Activated CD8-positive, alpha-beta memory T cell treated with anti-CD3 and anti-CD28 coated beads, Interleukin-2, amount 50 U/mL, for 1 hour (primary cell): ENCODE results near the gene PLEKHH2.
"Not testable (repeated sequence)": the region's sequence is repeated elsewhere in the genome, so short reads cannot be mapped to it uniquely, and the experiment has no call there.

Source experiments
- DNase-seq: peaks from one replicate; pipeline ENCODE4 v3.0.0-alpha.2; 2020; ENCODE audit errors: extremely low read depth

The PLEKHH2 gene

GRCh38 chr2:43717322-43717721 is 80.3 kb downstream of the PLEKHH2 start:
- DNase-seq, result no peak

- DNase-seq, result no peak
These were observed 81.6 kb downstream of the PLEKHH2 start for GRCh38 chr2:43718530-43719124.

- DNase-seq, result no peak
These were observed 87.9 kb downstream of the PLEKHH2 start for GRCh38 chr2:43724728-43725526.

- no peak for DNase-seq
These were observed 88.7 kb downstream of the PLEKHH2 start for GRCh38 chr2:43725711-43726246.

GRCh38 chr2:43726961-43727633 is 90.0 kb downstream of the PLEKHH2 start:
- not testable (repeated sequence) for DNase-seq

GRCh38 chr2:43727634-43728014 is 90.6 kb downstream of the PLEKHH2 start:
- DNase-seq, result no peak

GRCh38 chr2:43729491-43730174 is 92.6 kb downstream of the PLEKHH2 start:
- DNase-seq, result no peak

GRCh38 chr2:43731211-43731610 is 94.2 kb downstream of the PLEKHH2 start:
- no peak for DNase-seq

GRCh38 chr2:43736637-43737036 is 99.6 kb downstream of the PLEKHH2 start:
- DNase-seq, result no peak

- DNase-seq, result no peak
These were observed 100.2 kb downstream of the PLEKHH2 start for GRCh38 chr2:43737097-43737854.

GRCh38 chr2:43737855-43738254 is 100.8 kb downstream of the PLEKHH2 start:
- no peak for DNase-seq

- DNase-seq, result no peak
These were observed 101.2 kb downstream of the PLEKHH2 start for GRCh38 chr2:43738257-43738656.

- DNase-seq, result no peak
These were observed 106.6 kb downstream of the PLEKHH2 start for GRCh38 chr2:43743706-43744105.

GRCh38 chr2:43745457-43745856 is 108.4 kb downstream of the PLEKHH2 start:
- DNase-seq, result no peak

- no peak for DNase-seq
These were observed 111.3 kb downstream of the PLEKHH2 start for GRCh38 chr2:43748333-43748732.

- DNase-seq, result no peak
These were observed 112.5 kb downstream of the PLEKHH2 start for GRCh38 chr2:43749583-43749982.

GRCh38 chr2:43751476-43751990 is 114.5 kb downstream of the PLEKHH2 start:
- no peak for DNase-seq

- no peak for DNase-seq
These were observed 115.2 kb downstream of the PLEKHH2 start for GRCh38 chr2:43752302-43752701.

GRCh38 chr2:43754180-43754579 is 117.1 kb downstream of the PLEKHH2 start:
- DNase-seq, result no peak

GRCh38 chr2:43758739-43759138 is 121.7 kb downstream of the PLEKHH2 start:
- DNase-seq, result no peak

GRCh38 chr2:43759195-43759594 is 122.1 kb downstream of the PLEKHH2 start:
- no peak for DNase-seq
